Neural progenitor cell (in vitro differentiated cells): ENCODE measurements around the gene CDA.

Source experiments
- EZH2 ChIP-seq: fragments of 200-600 bp; sonication (generic); IDR thresholded peaks from 2 replicates; pipeline ENCODE4 v1.6.1; 2017; ENCODE audit warnings: antibody characterized with exemption, mild to moderate bottlenecking, moderate library complexity
- EZH2phosphoT487 ChIP-seq: fragments of 200-600 bp; sonication (generic); IDR thresholded peaks from 2 replicates; pipeline ENCODE4 v1.6.1; 2017; ENCODE audit warnings: antibody characterized with exemption
- TF ChIP-seq, protein P1 (sequence below): fragments of 200-600 bp; sonication (generic); IDR thresholded peaks from 2 replicates; pipeline ENCODE4 v1.5.1; 2017; ENCODE audit warnings: antibody characterized with exemption, mild to moderate bottlenecking

DNA sequence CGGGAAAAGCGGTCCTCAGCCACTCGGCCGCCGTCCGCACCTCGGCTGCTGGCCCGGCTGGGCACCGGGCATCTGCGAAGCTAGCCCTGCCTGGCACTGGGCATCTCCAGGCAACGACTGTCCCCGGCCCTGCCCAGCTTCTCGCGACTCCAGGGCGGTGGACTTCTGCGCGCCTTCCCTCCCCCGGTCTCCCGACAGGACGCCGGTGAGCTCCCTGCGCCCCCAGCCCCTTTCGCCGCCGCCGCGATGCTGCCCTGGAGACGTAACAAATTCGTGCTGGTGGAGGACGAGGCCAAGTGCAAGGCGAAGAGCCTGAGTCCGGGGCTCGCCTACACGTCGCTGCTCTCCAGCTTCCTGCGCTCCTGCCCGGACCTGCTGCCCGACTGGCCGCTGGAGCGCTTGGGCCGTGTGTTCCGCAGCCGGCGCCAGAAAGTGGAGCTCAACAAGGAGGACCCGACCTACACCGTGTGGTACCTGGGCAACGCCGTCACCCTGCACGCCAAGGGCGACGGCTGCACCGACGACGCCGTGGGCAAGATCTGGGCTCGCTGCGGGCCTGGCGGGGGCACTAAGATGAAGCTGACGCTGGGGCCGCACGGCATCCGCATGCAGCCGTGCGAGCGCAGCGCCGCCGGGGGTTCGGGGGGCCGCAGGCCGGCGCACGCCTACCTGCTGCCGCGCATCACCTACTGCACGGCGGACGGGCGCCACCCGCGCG is 36.0 kb upstream of the CDA start:
- TF ChIP-seq, protein P1, sequence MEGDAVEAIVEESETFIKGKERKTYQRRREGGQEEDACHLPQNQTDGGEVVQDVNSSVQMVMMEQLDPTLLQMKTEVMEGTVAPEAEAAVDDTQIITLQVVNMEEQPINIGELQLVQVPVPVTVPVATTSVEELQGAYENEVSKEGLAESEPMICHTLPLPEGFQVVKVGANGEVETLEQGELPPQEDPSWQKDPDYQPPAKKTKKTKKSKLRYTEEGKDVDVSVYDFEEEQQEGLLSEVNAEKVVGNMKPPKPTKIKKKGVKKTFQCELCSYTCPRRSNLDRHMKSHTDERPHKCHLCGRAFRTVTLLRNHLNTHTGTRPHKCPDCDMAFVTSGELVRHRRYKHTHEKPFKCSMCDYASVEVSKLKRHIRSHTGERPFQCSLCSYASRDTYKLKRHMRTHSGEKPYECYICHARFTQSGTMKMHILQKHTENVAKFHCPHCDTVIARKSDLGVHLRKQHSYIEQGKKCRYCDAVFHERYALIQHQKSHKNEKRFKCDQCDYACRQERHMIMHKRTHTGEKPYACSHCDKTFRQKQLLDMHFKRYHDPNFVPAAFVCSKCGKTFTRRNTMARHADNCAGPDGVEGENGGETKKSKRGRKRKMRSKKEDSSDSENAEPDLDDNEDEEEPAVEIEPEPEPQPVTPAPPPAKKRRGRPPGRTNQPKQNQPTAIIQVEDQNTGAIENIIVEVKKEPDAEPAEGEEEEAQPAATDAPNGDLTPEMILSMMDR, result no peak
- TF ChIP-seq EZH2 (peak; percentile 96), EZH2phosphoT487 (peak; percentile 89)
